ENCODE results near the gene TARBP2.
"Not testable (repeated sequence)": the region's sequence is repeated elsewhere in the genome, so short reads cannot be mapped to it uniquely, and the experiment has no call there.

Gene TARBP2

DNA sequence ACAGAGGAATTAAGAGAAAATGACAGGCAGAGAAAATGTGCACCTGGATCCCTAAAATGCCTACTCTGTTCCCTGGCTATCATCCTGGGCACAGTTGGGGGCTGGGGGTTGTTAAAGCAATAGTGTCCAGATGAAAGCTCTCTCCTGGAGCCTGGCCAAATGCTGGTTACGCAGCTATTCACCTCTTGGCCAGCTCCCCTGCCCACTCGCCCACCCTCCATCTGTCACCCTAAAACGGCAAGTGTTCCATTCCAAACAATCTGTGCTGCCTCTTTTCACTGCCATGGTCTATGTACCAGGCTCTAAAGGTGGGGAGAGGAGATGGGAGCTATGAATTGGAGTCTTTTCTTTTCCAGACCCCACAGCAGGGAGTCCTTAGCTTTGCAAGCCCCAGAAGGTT is 30.9 kb downstream of the TARBP2 start:
- H3K4me3 ChIP-seq (ENCODE audit: low read length): no peak overlapping the region
- H3K27me3 ChIP-seq (ENCODE audit: control insufficient read depth, insufficient read depth, low read length): no peaks in the 10 kb centered on the region
- no peak overlapping the region for H3K9ac ChIP-seq (ENCODE audit: low read length)
- H3K4me1 ChIP-seq (ENCODE audit: control insufficient read depth, low read depth, low read length): no peaks in the 10 kb centered on the region
- H3K27ac ChIP-seq (ENCODE audit: low read length): no peak overlapping the region
- peaks cover 24% of the 10 kb centered on the region for H3K36me3 ChIP-seq (ENCODE audit: control insufficient read depth, low read depth, low read length)
- H3K9me3 ChIP-seq (ENCODE audit: control insufficient read depth, low read depth, low read length): no peaks in the 10 kb centered on the region

DNA sequence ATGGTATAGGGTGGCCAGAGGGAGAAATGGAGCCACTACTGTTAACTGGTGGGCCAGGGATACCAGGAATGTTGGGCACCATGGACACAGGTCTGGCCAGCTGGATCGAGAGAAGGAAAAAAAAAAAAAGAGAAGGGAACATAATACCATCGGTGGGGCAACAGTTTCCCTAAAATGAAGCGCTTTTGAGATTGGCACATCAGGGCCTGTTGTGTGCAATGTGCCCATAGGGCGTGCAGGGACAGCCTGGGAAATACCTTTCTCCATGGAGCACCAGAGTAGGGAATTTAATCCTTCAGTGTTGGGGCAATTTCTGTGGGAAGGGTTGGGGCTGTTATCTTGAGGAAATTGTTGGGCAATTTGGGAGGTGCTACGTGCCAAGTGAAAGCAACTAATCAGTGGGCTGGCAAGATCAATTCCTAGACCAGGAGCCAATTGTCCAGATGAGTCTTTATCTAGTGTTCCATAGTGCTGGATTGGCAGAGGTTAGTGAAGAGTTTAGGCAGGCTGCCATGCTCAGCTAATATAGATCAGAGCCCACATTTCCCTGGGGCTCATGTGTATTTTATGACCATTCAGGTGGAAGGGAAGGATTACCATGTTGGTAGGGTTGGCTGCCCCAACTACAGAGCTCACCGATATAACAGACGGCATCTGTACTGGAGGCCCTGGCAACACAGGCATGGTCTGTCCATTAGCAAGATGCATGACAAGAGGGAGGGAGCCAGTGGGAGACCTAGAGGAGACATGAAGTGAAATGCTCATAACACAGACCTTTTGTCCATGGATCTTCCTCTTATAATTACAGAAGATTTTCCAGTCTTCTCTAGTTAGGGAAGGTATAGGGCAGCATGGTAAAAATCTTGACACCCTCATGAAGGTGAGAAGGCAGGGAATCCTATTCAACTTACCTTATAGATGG is 31.7 kb downstream of the TARBP2 start:
- Histone ChIP-seq H3K36me3 (ENCODE audit: control insufficient read depth, low read depth, low read length) (peaks cover 28% of the 10 kb centered on the region), H3K4me3 (ENCODE audit: low read length) (no peak overlapping the region), H3K4me1 (ENCODE audit: control insufficient read depth, low read depth, low read length) (no peaks in the 10 kb centered on the region)

DNA sequence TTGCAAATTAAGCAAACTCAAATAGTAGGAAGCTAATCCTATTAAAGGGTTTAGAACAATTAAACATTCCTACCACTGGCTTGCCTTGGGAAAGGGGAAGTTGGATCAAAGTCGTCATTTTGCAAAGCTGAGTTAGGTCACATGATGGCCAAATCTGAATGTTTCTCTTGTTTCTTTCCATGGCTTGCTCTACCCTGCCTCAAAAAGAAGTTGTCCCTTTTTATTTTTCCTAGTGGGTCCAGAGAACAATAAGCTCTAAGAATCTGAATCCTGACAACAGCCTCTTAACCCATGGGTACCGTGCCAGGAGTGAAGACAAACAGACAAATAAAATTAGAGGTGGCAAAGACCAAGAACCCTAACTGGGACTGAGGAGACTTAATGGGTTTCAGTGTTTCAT is 32.4 kb downstream of the TARBP2 start:
- H3K9me3 ChIP-seq (ENCODE audit: control insufficient read depth, low read depth, low read length): no peaks in the 10 kb centered on the region
- no peak overlapping the region for H3K27ac ChIP-seq (ENCODE audit: low read length)
- H3K27me3 ChIP-seq (ENCODE audit: control insufficient read depth, insufficient read depth, low read length): no peaks in the 10 kb centered on the region
- H3K4me3 ChIP-seq (ENCODE audit: low read length): no peak overlapping the region
- peaks cover 28% of the 10 kb centered on the region for H3K36me3 ChIP-seq (ENCODE audit: control insufficient read depth, low read depth, low read length)
- H3K9ac ChIP-seq (ENCODE audit: low read length): no peak overlapping the region
- H3K4me1 ChIP-seq (ENCODE audit: control insufficient read depth, low read depth, low read length): no peaks in the 10 kb centered on the region

More for the DNA sequence above, 31.7 kb downstream of the TARBP2 start:
- H3K9me3 ChIP-seq (ENCODE audit: control insufficient read depth, low read depth, low read length): no peaks in the 10 kb centered on the region
- H3K9ac ChIP-seq (ENCODE audit: low read length): no peak overlapping the region
- H3K27ac ChIP-seq (ENCODE audit: low read length): no peak overlapping the region
- no peaks in the 10 kb centered on the region for H3K27me3 ChIP-seq (ENCODE audit: control insufficient read depth, insufficient read depth, low read length)

DNA sequence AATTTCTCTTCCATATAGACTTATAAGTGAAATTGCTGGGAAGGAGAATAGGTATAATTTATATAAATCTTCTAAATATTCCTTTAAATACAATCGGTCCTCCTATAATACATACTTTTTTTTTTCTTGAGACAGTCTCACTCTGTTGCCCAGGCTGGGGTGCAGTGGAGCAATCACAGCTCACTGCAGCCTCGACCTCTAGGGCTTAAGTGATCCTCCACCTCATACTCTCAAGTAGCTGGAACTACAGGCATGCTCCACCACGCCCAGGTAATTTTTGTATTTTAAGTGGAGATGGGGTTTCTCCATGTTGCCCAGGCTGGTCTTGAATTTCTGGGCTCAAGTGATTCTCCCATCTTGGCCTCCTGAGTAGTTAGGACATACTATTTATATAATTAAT is 35.9 kb downstream of the TARBP2 start:
- no peak overlapping the region for H3K27ac ChIP-seq (ENCODE audit: low read length)
- H3K36me3 ChIP-seq (ENCODE audit: control insufficient read depth, low read depth, low read length): peaks cover 27% of the 10 kb centered on the region
- no peaks in the 10 kb centered on the region for H3K27me3 ChIP-seq (ENCODE audit: control insufficient read depth, insufficient read depth, low read length)
- no peaks in the 10 kb centered on the region for H3K9me3 ChIP-seq (ENCODE audit: control insufficient read depth, low read depth, low read length)
- H3K4me3 ChIP-seq (ENCODE audit: low read length): no peak overlapping the region
- H3K4me1 ChIP-seq (ENCODE audit: control insufficient read depth, low read depth, low read length): no peaks in the 10 kb centered on the region
- H3K9ac ChIP-seq (ENCODE audit: low read length): no peak overlapping the region

DNA sequence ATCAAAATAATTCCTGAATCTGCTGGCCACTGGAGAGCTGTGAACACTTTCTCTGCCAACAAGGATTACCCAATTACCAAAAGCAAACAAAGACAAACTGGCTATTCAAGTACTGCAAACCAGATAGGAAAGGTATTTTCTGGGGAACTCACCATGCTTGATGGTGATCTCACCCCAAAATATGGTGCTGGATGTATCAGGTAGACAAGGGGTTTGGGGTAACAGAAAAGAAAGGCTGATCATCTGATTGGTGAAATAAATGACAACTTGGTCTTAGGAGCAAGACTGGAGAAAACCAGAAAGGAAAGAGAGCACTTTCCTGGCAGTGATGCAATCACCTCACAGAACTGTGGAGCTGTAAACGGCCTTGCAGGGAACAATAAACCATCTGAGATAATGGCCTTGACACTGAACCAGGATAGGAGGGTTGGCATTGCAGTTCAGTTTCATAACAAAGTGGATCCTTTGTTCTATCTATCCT is 37.2 kb downstream of the TARBP2 start:
- H3K4me3 ChIP-seq (ENCODE audit: low read length): no peak overlapping the region
- H3K36me3 ChIP-seq (ENCODE audit: control insufficient read depth, low read depth, low read length): peaks cover 17% of the 10 kb centered on the region
- no peak overlapping the region for H3K9ac ChIP-seq (ENCODE audit: low read length)
- no peaks in the 10 kb centered on the region for H3K27me3 ChIP-seq (ENCODE audit: control insufficient read depth, insufficient read depth, low read length)
- H3K27ac ChIP-seq (ENCODE audit: low read length): no peak overlapping the region
- no peaks in the 10 kb centered on the region for H3K4me1 ChIP-seq (ENCODE audit: control insufficient read depth, low read depth, low read length)
- no peaks in the 10 kb centered on the region for H3K9me3 ChIP-seq (ENCODE audit: control insufficient read depth, low read depth, low read length)

DNA sequence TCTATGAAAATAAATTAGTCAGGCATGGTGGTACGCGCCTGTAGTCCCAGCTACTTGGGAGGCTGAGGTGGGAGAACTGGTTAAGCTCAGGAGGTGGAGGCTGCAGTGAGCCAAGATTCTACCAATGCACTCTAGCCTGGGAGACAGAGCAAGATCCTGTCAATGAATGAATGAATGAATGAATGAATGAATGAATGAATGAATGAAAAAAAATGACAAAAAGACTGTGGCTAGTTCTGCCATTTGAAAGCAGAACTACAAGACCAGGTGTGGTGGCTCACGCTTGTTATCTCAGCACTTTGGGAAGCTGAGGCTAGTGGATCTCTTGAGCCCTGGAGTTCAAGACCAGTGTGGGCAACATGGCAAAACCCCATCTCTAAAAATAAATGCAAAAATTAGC is 38.4 kb downstream of the TARBP2 start:
- no peak overlapping the region for H3K4me3 ChIP-seq (ENCODE audit: low read length)
- H3K9ac ChIP-seq (ENCODE audit: low read length): no peak overlapping the region
- no peaks in the 10 kb centered on the region for H3K27me3 ChIP-seq (ENCODE audit: control insufficient read depth, insufficient read depth, low read length)
- H3K9me3 ChIP-seq (ENCODE audit: control insufficient read depth, low read depth, low read length): no peaks in the 10 kb centered on the region
- H3K27ac ChIP-seq (ENCODE audit: low read length): no peak overlapping the region
- peaks cover 4% of the 10 kb centered on the region for H3K4me1 ChIP-seq (ENCODE audit: control insufficient read depth, low read depth, low read length)
- H3K36me3 ChIP-seq (ENCODE audit: control insufficient read depth, low read depth, low read length): peaks cover 16% of the 10 kb centered on the region

DNA sequence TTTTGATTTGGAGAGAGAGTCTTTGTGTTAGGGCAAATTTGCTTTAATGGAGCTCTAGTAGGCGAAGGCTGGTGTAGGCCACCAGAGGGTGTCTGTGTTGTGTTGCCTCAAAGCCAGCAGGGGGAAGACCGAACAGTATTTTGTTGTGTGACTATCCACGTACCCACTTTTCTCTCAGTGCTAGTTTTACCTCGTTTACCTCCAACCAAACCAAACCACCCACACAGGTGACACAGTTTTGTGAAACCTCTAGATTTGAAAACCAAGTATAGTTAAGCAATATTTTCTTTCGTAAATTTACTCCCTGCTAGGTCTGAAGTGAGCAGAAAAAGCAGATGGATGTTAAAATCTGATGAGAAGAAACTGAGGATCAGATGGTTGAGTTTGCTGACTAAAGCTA is 42.5 kb downstream of the TARBP2 start:
- Histone ChIP-seq H3K4me3 (ENCODE audit: low read length) (no peak overlapping the region), H3K9me3 (ENCODE audit: control insufficient read depth, low read depth, low read length) (no peaks in the 10 kb centered on the region), H3K4me1 (ENCODE audit: control insufficient read depth, low read depth, low read length) (peaks cover 4% of the 10 kb centered on the region), H3K27me3 (ENCODE audit: control insufficient read depth, insufficient read depth, low read length) (no peaks in the 10 kb centered on the region), H3K36me3 (ENCODE audit: control insufficient read depth, low read depth, low read length) (peaks cover 4% of the 10 kb centered on the region), H3K9ac (ENCODE audit: low read length) (no peak overlapping the region), H3K27ac (ENCODE audit: low read length) (no peak overlapping the region)

DNA sequence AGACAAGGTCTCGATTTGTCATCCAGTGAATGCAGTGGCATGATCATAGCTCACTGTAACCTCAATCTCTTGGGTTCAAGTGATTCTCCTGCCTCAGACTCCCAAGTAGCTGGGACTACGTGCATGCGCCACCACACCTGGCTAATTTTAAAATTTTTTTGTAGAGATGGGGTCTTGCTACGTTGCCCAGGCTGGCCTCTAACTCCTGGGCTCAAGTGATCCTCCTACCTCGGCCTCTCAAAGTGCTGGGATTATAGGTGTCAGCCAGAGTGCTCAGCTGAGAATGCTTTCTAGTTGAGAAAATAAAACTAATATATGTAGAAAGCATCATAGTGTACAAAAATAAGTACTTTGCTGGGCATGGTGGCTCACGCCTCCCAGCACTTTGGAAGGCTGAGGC is 47.3 kb downstream of the TARBP2 start:
- H3K27ac ChIP-seq (ENCODE audit: low read length); H3K4me3 ChIP-seq (ENCODE audit: low read length); H3K27me3 ChIP-seq (ENCODE audit: control insufficient read depth, insufficient read depth, low read length); H3K36me3 ChIP-seq (ENCODE audit: control insufficient read depth, low read depth, low read length); H3K4me1 ChIP-seq (ENCODE audit: control insufficient read depth, low read depth, low read length); H3K9ac ChIP-seq (ENCODE audit: low read length); H3K9me3 ChIP-seq (ENCODE audit: control insufficient read depth, low read depth, low read length): not testable (repeated sequence)

DNA sequence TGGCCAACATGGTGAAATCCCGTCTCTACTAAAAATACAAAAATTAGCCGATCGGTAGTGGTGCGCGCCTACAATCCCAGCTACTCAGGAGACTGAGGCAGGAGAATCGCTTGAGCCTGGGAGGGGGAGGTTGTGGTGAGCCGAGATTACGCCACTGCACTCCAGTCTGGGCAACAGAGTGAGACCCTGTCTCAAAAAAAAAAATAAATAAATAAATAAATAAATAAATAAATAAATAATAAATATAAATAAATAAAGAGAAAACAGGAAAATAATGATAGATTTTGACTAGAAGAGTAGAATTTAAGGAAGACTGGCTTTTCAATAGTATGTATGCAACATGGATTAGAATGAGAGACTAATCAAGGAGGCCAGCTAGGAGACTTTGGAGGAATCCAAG is 49.0 kb downstream of the TARBP2 start:
- H3K27ac ChIP-seq (ENCODE audit: low read length); H3K4me3 ChIP-seq (ENCODE audit: low read length); H3K4me1 ChIP-seq (ENCODE audit: control insufficient read depth, low read depth, low read length); H3K9me3 ChIP-seq (ENCODE audit: control insufficient read depth, low read depth, low read length); H3K36me3 ChIP-seq (ENCODE audit: control insufficient read depth, low read depth, low read length); H3K27me3 ChIP-seq (ENCODE audit: control insufficient read depth, insufficient read depth, low read length); H3K9ac ChIP-seq (ENCODE audit: low read length): not testable (repeated sequence)

DNA sequence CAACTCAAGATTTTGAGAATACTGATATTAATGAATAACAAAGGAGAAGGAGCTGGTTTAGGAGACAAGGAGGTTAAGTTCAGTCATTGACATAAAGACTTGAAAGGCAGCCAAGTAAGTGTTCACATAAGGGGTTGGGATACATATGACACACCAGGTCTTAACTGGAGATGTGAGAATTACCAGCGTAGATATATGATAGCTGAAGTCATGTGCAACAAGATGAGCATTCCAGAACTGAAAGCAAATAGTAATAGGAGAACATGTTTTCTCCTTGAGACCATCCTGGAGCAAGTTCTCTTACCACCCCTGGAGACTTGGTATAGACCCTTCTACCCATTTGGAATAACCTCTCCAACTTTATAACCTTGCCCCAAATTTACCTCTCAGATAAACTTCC is 49.5 kb downstream of the TARBP2 start:
- Histone ChIP-seq H3K36me3 (ENCODE audit: control insufficient read depth, low read depth, low read length) (no peaks in the 10 kb centered on the region), H3K9me3 (ENCODE audit: control insufficient read depth, low read depth, low read length) (no peaks in the 10 kb centered on the region), H3K4me1 (ENCODE audit: control insufficient read depth, low read depth, low read length) (no peaks in the 10 kb centered on the region), H3K27me3 (ENCODE audit: control insufficient read depth, insufficient read depth, low read length) (no peaks in the 10 kb centered on the region), H3K9ac (ENCODE audit: low read length) (no peak overlapping the region), H3K27ac (ENCODE audit: low read length) (no peak overlapping the region), H3K4me3 (ENCODE audit: low read length) (no peak overlapping the region)

DNA sequence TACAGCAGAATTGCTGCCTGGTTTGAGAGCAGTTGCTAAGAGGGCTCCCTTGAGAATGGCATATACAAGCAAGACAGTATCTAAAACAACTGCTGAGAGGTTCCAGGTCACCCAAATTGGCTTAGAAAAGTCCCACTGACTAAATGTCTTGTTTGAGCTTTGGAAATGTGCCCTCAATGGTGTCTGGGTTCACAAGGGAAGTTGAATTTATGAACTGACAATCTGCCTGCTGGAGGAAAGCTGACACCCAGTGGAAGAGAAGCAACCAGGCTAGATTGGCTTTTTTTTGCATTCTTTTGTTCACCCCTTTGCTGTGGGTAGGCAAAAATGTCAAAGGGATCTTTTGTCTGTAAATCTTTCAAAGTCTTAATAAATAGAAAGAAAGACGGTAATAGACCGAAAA is 50.8 kb downstream of the TARBP2 start:
- no peak overlapping the region for H3K4me3 ChIP-seq (ENCODE audit: low read length)
- H3K9ac ChIP-seq (ENCODE audit: low read length): no peak overlapping the region
- no peaks in the 10 kb centered on the region for H3K36me3 ChIP-seq (ENCODE audit: control insufficient read depth, low read depth, low read length)
- H3K4me1 ChIP-seq (ENCODE audit: control insufficient read depth, low read depth, low read length): no peaks in the 10 kb centered on the region
- H3K27ac ChIP-seq (ENCODE audit: low read length): no peak overlapping the region
- H3K9me3 ChIP-seq (ENCODE audit: control insufficient read depth, low read depth, low read length): no peaks in the 10 kb centered on the region
- no peaks in the 10 kb centered on the region for H3K27me3 ChIP-seq (ENCODE audit: control insufficient read depth, insufficient read depth, low read length)

Measured in iPS-18a (cell line).